GM10847 (cell line): Measurements from ENCODE around the gene SMIM28.

Experiments used
- POLR2A ChIP-seq: IDR thresholded peaks from 2 replicates; pipeline ENCODE4 v1.6.1; 2011; ENCODE audit not compliant: insufficient read length; ENCODE audit errors: extremely low read depth

SMIM28 gene

GRCh38 chr6:138431256-138432062 is 53.8 kb downstream of the SMIM28 start:
- TF ChIP-seq POLR2A, result no peak

- TF ChIP-seq POLR2A, result no peak
Measured at GRCh38 chr6:138432063-138432356, 54.3 kb downstream of the SMIM28 start.
